Endodermal cell (in vitro differentiated cells): ENCODE measurements around the gene RPS6KA4. TPM values are rescaled to one million over a fixed set of nuclear protein-coding genes. Genes with fewer than 3 reads are reported as not detected.

Experiments used
- DNase-seq: peaks from one replicate; pipeline ENCODE4 v3.0.0-alpha.2; 2017
- H3K27ac ChIP-seq: 2 replicates; pipeline ENCODE4 v1.5.1; 2013; ENCODE audit warnings: mild to moderate bottlenecking, low read depth, low read length, moderate library complexity
- H3K27me3 ChIP-seq: 2 replicates; pipeline ENCODE4 v1.6.1; 2013; ENCODE audit warnings: mild to moderate bottlenecking, low read length, moderate library complexity; ENCODE audit not compliant: insufficient read depth, control insufficient read depth, poor library complexity, severe bottlenecking
- H3K36me3 ChIP-seq: 2 replicates; pipeline ENCODE4 v1.7.0; 2013; ENCODE audit warnings: mild to moderate bottlenecking, low read length, moderate library complexity; ENCODE audit not compliant: control insufficient read depth, insufficient read depth
- H3K4me1 ChIP-seq: one replicate; pipeline ENCODE4 v1.7.0; 2013; ENCODE audit warnings: low read length; ENCODE audit not compliant: control insufficient read depth, insufficient read depth
- H3K4me3 ChIP-seq: 2 replicates; pipeline ENCODE4 v1.5.1; 2013; ENCODE audit warnings: mild to moderate bottlenecking, low read length, moderate library complexity
- H3K9ac ChIP-seq: 2 replicates; pipeline ENCODE4 v1.6.1; 2013; ENCODE audit warnings: mild to moderate bottlenecking, low read length, moderate library complexity; ENCODE audit not compliant: poor library complexity, severe bottlenecking; ENCODE audit errors: extremely low read depth
- H3K9me3 ChIP-seq: 2 replicates; pipeline ENCODE4 v1.6.1; 2013; ENCODE audit warnings: mild to moderate bottlenecking, low read length, moderate library complexity; ENCODE audit not compliant: control insufficient read depth
- H3K27ac Mint-ChIP-seq: 2 replicates; pipeline ENCODE4 v1.8.0; 2020; ENCODE audit warnings: mixed read lengths
- H3K27me3 Mint-ChIP-seq: 2 replicates; pipeline ENCODE4 v1.8.0; 2021; ENCODE audit warnings: mild to moderate bottlenecking, mixed read lengths; ENCODE audit not compliant: insufficient read depth
- H3K36me3 Mint-ChIP-seq: 2 replicates; pipeline ENCODE4 v1.8.0; 2020; ENCODE audit warnings: low read depth, mixed read lengths
- H3K4me1 Mint-ChIP-seq: 2 replicates; pipeline ENCODE4 v1.8.0; 2020; ENCODE audit warnings: mixed read lengths
- H3K4me3 Mint-ChIP-seq: 2 replicates; pipeline ENCODE4 v1.8.0; 2020; ENCODE audit warnings: mild to moderate bottlenecking, moderate library complexity, mixed read lengths
- H3K9me3 Mint-ChIP-seq: 2 replicates; pipeline ENCODE4 v1.8.0; 2020; ENCODE audit warnings: mild to moderate bottlenecking, mixed read lengths
- CTCF ChIP-seq: fragments of 200-600 bp; sonication (generic); conservative IDR thresholded peaks from 2 replicates; pipeline ENCODE4 v1.5.0; 2021; ENCODE audit warnings: antibody characterized with exemption, mild to moderate bottlenecking
- WGBS, 2 experiments: methylation state at CpG; one replicate each; pipeline versions ENCODE4 v1.1.5 to v1.1.7; 2013; ENCODE audit warnings: missing lambda C conversion rate in 2 of 2, mixed read lengths in 1 of 2; ENCODE audit not compliant: insufficient coverage in 1 of 2, insufficient read length in 1 of 2; 5-methylcytosine and 5-hydroxymethylcytosine counted together
- total RNA-seq, 2 donors: library from RNA; stranded (reverse); fragmentation: NEBNext Ultra II Directional in 1 of 2; extraction: Animal tissue kit (Norgen Biotek cat#: 25700) in 1 of 2; gene quantifications; 2 replicates in 1 of 2; 3 replicates in 1 of 2; pipeline ENCODE4 v1.2.1, GENCODE V29; 2021

The RPS6KA4 gene
- total RNA-seq, 2 donors from 2014 or later: 13.5 to 14.5 TPM

DNA sequence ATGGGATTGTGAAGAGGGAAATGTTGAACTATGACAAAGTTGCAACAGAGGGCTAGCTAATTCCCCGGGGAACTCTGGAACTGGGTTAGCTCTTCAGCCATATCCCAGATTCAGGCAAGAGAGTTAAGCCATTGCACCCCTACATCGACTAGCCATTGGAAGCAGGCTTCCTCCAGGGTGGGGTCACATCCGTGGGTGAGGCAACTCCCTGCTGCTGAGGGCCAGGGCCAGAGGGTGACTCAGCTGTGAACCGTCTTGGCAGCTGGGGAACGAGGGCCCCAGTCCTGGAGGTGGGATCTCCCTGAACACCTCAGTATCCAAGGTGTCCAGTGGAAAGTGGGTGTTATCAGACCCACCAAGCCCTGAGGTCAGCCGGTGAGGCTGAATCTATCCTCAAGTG, 41.1 kb downstream of the RPS6KA4 start:
- no peak overlapping the region for H3K27ac ChIP-seq
- no peak overlapping the region for H3K4me3 ChIP-seq
- WGBS, 2 experiments: 87 to 93% methylated on average over 6 of the region's 6 CpGs
- Mint-ChIP-seq H3K27me3 (peaks cover 3% of the 10 kb centered on the region), H3K9me3 (peaks cover 9% of the 10 kb centered on the region), H3K4me3 (no peak overlapping the region), H3K27ac (no peak overlapping the region), H3K4me1 (peaks cover 15% of the 10 kb centered on the region), H3K36me3 (no peaks in the 10 kb centered on the region)
- H3K9ac ChIP-seq: no peak overlapping the region
- H3K4me1 ChIP-seq: peaks cover 8% of the 10 kb centered on the region
- DNase-seq: peak; percentile 29
- H3K9me3 ChIP-seq: no peaks in the 10 kb centered on the region
- no peaks in the 10 kb centered on the region for H3K36me3 ChIP-seq
- no peak for TF ChIP-seq CTCF
- H3K27me3 ChIP-seq: no peaks in the 10 kb centered on the region

DNA sequence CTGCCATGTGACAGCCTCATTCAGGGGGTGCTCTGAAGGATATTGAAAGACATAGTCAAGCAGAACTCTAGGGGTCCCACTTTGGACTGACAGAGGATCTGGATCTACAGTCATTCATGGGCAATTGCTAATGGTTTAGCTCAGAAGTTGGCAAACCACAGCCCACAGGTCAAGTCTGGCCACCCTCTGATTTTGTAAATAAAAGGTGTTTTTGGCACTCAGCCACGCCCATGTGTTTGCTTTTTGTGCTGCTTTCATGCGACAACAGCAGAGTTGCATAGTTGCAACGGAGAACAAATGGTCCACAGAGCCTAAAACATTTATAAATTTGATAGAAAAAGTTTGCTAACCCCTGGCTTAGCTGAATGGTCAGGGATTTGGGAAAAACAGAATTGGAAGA, 41.7 kb downstream of the RPS6KA4 start:
- peaks cover 8% of the 10 kb centered on the region for H3K4me1 ChIP-seq
- H3K36me3 Mint-ChIP-seq: no peaks in the 10 kb centered on the region
- WGBS, 2 experiments: 88 to 95% methylated on average over 3 of the region's 3 CpGs
- TF ChIP-seq CTCF: no peak
- no peak overlapping the region for H3K27ac Mint-ChIP-seq
- H3K27me3 ChIP-seq: no peaks in the 10 kb centered on the region
- no peaks in the 10 kb centered on the region for H3K9me3 ChIP-seq
- H3K36me3 ChIP-seq: no peaks in the 10 kb centered on the region
- peaks cover 3% of the 10 kb centered on the region for H3K27me3 Mint-ChIP-seq
- H3K27ac ChIP-seq: no peak overlapping the region
- no peak overlapping the region for H3K4me3 ChIP-seq
- no peak overlapping the region for H3K4me3 Mint-ChIP-seq
- H3K4me1 Mint-ChIP-seq: peaks cover 12% of the 10 kb centered on the region
- H3K9ac ChIP-seq: no peak overlapping the region
- peaks cover 9% of the 10 kb centered on the region for H3K9me3 Mint-ChIP-seq
- no peak for DNase-seq

- peaks cover 9% of the 10 kb centered on the region for H3K9me3 Mint-ChIP-seq
- 80 to 95% methylated on average over 4 to 7 of the region's 7 CpGs for WGBS, 2 experiments
- H3K36me3 Mint-ChIP-seq: no peaks in the 10 kb centered on the region
Measured at GRCh38 chr11:64401775-64402174, 42.8 kb downstream of the RPS6KA4 start.

More at GRCh38 chr11:64401775-64402174, 42.8 kb downstream of the RPS6KA4 start:
- Mint-ChIP-seq H3K27me3 (peaks cover 3% of the 10 kb centered on the region), H3K4me3 (no peak overlapping the region), H3K4me1 (peaks cover 10% of the 10 kb centered on the region), H3K27ac (no peak overlapping the region)
- no peak for DNase-seq
- Histone ChIP-seq H3K4me3 (no peak overlapping the region), H3K36me3 (no peaks in the 10 kb centered on the region), H3K9me3 (no peaks in the 10 kb centered on the region), H3K27ac (no peak overlapping the region), H3K9ac (no peak overlapping the region), H3K27me3 (no peaks in the 10 kb centered on the region), H3K4me1 (no peaks in the 10 kb centered on the region)
- no peak for TF ChIP-seq CTCF
